ENCODE results near the gene TMEM132C.

- TF ChIP-seq CTCF (IDR thresholded peaks at IDR 0.05; ENCODE audit: low read depth, low read length, poor library complexity, severe bottlenecking) (no peak), EZH2phosphoT487 (IDR thresholded peaks at IDR 0.05; ENCODE audit: borderline replicate concordance, low read length) (no peak)
These were observed 62.0 kb downstream of the TMEM132C start for GRCh38 chr12:128328961-128329360.

All from DOHH2 (cell line).